Astrocyte of the cerebellum (primary cell): ENCODE measurements around the gene RAB44.

Experiments
- DNase-seq: peaks from one replicate; pipeline ENCODE4 v3.0.0-alpha.2; 2011; ENCODE audit warnings: low read depth
- H3K4me3 ChIP-seq: 2 replicates; pipeline ENCODE4 v1.5.1; 2011; ENCODE audit warnings: mild to moderate bottlenecking, low read depth, low read length, moderate library complexity
- in situ Hi-C: cut with HindIII; loops from 2 replicates; pipeline ENCODE4 v1.10.0; 2017; ENCODE audit warnings: low sequenced_read_pairs
- TF ChIP-seq, protein P1 (sequence below): IDR thresholded peaks from 2 replicates; pipeline ENCODE4 v1.5.1; 2012; ENCODE audit warnings: low read length, low read depth, moderate library complexity, mild to moderate bottlenecking; ENCODE audit errors: missing control alignments

The RAB44 gene

DNA sequence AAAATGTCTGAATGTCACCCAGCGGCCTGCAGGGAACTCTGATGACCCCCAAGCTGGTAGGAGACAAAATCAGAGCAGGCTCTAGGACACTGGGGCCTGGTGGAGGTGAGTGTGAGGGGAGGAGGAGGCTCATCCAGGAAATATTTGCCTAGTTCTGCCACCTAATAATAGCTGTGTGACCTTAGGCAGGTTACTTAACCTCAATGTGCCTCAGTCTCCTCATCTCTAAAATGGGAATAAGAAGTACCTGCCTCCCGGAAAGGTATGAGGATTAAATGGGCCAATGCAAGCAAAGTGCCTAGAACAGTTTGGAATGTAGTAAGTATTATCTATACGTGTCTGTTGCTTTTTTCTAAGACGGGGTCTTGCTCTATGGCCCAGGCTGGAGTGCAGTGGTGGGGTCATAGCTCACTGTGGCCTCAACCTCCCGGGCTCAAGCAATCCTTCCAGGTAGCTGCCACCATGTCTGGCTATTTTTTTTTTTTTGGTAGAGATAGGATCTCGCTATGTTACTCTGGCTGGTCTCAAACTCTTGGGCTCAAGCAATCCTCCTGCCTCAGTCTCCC, 60.4 kb downstream of the RAB44 start:
- DNase-seq, result no peak
- H3K4me3 ChIP-seq, result no peak overlapping the region
- TF ChIP-seq, protein P1, sequence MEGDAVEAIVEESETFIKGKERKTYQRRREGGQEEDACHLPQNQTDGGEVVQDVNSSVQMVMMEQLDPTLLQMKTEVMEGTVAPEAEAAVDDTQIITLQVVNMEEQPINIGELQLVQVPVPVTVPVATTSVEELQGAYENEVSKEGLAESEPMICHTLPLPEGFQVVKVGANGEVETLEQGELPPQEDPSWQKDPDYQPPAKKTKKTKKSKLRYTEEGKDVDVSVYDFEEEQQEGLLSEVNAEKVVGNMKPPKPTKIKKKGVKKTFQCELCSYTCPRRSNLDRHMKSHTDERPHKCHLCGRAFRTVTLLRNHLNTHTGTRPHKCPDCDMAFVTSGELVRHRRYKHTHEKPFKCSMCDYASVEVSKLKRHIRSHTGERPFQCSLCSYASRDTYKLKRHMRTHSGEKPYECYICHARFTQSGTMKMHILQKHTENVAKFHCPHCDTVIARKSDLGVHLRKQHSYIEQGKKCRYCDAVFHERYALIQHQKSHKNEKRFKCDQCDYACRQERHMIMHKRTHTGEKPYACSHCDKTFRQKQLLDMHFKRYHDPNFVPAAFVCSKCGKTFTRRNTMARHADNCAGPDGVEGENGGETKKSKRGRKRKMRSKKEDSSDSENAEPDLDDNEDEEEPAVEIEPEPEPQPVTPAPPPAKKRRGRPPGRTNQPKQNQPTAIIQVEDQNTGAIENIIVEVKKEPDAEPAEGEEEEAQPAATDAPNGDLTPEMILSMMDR, result no peak
- in situ Hi-C loops, result loop anchor here (5.0 to 10.0 kb wide), 3 partner anchors 54 to 136 kb away; no protein-coding TSS in a partner anchor

DNA sequence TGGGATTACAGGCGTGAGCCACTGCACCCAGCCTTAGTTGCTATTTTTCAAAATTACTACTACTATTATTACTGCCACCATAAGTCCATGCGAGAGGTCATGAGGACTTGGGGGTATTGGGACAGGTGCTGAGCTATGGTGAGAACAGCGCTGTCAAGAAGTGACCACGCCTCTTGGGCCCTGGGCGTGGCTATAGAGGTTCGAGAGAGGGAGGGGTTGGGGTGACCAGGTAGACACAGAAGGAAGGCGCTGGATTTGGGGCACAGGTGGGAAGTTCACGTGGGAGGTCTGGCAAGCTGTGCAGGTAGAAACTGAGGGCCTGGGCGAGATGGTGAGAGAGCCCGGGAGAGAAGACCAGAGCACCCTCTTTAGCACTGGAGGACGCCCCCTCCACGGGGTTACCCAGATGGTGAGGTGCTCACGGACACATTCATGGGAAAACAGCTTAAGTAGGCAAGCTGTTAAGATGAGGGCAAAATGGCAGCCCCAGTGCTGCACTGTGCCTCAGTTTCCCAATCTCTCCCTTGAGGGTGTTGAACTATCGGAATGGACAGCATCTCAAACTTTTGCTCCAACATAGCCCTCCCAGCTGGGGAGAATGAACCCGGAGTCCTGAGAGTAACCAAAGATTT, 61.0 kb downstream of the RAB44 start:
- in situ Hi-C loops, result loop anchor here (5.0 to 10.0 kb wide), 3 partner anchors 54 to 136 kb away; no protein-coding TSS in a partner anchor
- H3K4me3 ChIP-seq, result no peak overlapping the region
- TF ChIP-seq, protein P1, result no peak
- no peak for DNase-seq

DNA sequence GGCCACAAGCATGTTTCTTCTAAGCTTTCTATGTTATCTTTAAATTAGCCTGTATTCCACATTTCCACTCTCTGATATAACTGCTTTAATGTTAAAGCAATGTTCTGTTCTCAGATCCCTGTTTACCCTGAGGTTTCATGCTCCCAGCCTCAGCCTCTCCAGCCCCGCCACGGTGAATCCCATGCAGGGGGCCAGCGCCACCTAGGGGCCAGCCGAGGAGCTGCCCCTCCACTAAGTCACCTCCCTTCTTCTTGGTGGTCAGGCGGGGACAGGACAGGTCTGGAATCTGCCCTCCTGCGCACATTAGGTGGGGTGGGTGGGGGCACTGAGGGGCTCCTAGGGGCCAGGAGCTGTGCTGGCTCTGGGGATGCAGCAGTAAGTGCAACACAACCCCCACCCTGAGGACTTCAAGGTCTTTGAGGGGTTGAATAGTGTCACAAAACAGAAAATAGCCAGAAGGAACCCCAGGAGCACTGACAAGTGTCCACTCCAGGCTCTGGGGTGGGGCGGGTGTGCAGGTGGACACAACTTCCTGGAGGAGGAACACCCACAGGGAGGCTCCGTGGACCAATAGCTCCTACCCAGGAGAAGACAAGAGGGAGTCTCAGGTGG, 61.6 kb downstream of the RAB44 start:
- H3K4me3 ChIP-seq, result no peak overlapping the region
- TF ChIP-seq, protein P1, result peak; percentile 97
- peak; percentile 40 for DNase-seq
- in situ Hi-C loops, result loop anchor here (5.0 to 10.0 kb wide), 3 partner anchors 53 to 137 kb away; no protein-coding TSS in a partner anchor

DNA sequence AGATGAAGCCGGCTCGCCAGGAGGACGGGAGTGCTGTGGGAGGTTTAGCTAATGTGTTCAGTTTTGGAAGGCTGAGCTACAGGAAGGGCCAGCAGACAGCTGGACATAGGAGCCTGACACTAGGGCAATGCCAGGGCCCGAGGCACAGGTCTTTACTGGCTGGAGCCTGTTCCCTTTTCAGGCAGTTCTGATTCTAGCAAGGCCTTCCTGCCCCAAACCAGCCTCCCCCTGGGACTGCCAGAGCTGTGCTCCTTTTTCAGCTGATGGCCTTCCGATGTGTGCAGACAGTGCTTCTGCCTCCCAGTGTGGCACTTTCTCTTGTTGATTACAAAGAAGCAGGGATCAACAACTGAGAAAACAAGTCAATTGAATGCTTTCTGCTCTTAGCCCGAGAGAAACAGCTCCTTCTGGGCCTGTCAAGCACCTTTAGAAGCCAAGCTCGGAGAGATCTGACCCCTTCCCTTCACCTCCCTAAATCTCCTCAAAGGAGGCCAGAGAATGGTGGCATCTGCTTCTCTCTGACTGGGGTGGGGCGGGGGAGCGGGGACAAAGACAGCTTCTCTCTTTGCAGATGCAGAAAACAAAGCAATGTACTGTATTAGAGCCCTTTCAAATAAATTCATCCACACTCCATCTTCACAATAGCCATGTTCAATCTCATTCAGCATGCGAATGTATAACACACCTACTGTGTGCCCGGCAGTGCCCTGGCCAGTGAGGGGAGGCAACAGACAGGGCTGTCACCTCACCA, 63.2 kb downstream of the RAB44 start:
- in situ Hi-C loops, result loop anchor here (10.0 kb wide), 1 partner anchor 254 kb away; no protein-coding TSS in a partner anchor
- DNase-seq, result no peak
- TF ChIP-seq, protein P1, result no peak
- H3K4me3 ChIP-seq, result no peak overlapping the region

DNA sequence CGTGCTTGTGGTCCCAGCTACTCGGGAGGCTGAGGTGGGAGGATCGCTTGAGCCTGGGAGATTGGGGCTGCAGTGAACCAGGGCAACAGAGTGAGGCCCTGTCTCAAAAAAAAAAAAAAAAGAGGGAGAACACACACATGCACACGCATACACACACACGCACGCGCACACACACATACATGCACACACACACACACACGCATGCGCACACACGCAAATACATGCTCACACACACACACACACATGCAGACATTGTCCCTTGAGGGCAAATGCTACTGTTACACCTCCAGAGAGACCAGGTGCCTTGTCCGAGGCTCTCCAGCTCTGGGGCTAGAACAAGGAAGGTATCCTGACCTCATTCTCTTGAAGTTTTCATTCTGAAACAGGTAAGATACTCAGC, 64.5 kb downstream of the RAB44 start:
- DNase-seq, result no peak
- H3K4me3 ChIP-seq, result no peak overlapping the region
- in situ Hi-C loops, result loop anchor here (10.0 kb wide), 1 partner anchor 253 kb away; no protein-coding TSS in a partner anchor
- TF ChIP-seq, protein P1, result no peak

DNA sequence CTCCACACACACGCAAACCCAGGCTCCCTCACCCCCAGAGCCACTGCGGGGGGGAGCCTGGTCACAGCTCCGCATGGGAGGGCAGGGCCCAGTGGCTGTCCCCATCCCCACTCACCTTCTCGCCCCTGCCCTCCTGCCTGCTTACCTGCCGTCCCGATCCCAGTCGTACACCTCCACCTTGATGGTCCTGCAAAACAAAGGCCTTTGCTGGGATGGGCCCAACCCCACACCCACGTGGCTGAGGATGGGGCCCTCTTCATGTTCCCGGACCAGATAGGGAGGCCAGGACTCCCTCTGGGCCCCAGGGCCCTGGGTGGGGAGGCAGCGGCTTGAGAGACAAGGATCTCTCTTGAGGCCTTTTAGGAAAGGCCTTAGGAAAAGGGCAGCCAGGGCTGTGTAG, 67.6 kb downstream of the RAB44 start:
- no peak overlapping the region for H3K4me3 ChIP-seq
- in situ Hi-C loops, result loop anchor here (5.0 to 10.0 kb wide), 2 partner anchors 97 to 250 kb away; no protein-coding TSS in a partner anchor
- no peak for DNase-seq
- TF ChIP-seq, protein P1, result no peak
